Prostate gland (tissue), 2 donors: Measurements from ENCODE around the gene NR2C1. TPM values are rescaled to one million over a fixed set of nuclear protein-coding genes. Genes with fewer than 3 reads are reported as not detected.
"Not testable (repeated sequence)": the region's sequence is repeated elsewhere in the genome, so short reads cannot be mapped to it uniquely, and the experiment has no call there.

Source experiments
- DNase-seq: peaks from one replicate; pipeline ENCODE4 v3.0.0-alpha.2; 2019; ENCODE audit warnings: low spot score
- H3K27ac ChIP-seq, 2 donors: fragments of 200-600 bp; sonication (generic); 2 replicates each; pipeline ENCODE4 v1.5.1; 2017 to 2019
- H3K27me3 ChIP-seq: fragments of 200-600 bp; sonication (generic); replicated peaks from 2 replicates; pipeline ENCODE4 v1.5.1; 2019; ENCODE audit not compliant: insufficient read depth
- H3K36me3 ChIP-seq, 2 donors: fragments of 200-600 bp; sonication (generic); 1 replicate in 1 of 2; 2 replicates in 1 of 2; pipeline versions ENCODE4 v1.5.1 to v1.8.1; 2017 to 2019
- H3K4me1 ChIP-seq: fragments of 200-600 bp; sonication (generic); replicated peaks from 2 replicates; pipeline ENCODE4 v1.5.1; 2019
- H3K4me3 ChIP-seq, 2 donors: fragments of 200-600 bp; sonication (generic); 2 replicates each; pipeline ENCODE4 v1.5.1; 2017 to 2019
- H3K9me3 ChIP-seq: fragments of 200-600 bp; sonication (generic); 2 replicates; pipeline ENCODE4 v1.5.1; 2017
- POLR2A ChIP-seq: fragments of 450-650 bp; IDR thresholded peaks from one replicate; pipeline ENCODE4 v1.6.1; 2016; ENCODE audit warnings: antibody characterized with exemption, mild to moderate bottlenecking
- POLR2AphosphoS5 ChIP-seq: sonication (generic); formaldehyde crosslinking; IDR thresholded peaks from one replicate; pipeline ENCODE4 v1.6.1; 2017; ENCODE audit warnings: antibody characterized with exemption
- WGBS: methylation state at CpG from one replicate; pipeline ENCODE4 v1.1.5; 2018; 5-methylcytosine and 5-hydroxymethylcytosine counted together
- intact Hi-C: fragments of 100-400 bp; cut with DNase I; formaldehyde crosslinking; loops from one replicate; pipeline ENCODE4 v1.14.2; 2022
- total RNA-seq, 2 donors: library from RNA; depleted of rRNA; stranded (reverse); fragments of >200 nt; gene quantifications; one replicate each; pipeline ENCODE4 v1.1.0, GENCODE V29; 2016
- TF ChIP-seq, protein P1 (sequence below), 4 experiments: fragments of 200-600 bp in 2 of 4; fragments of 450-650 bp in 2 of 4; sonication (generic) in 2 of 4; IDR thresholded peaks; 1 replicate in 3 of 4; 2 replicates in 1 of 4; pipeline ENCODE4 v1.5.1; 2016 to 2019; ENCODE audit warnings: antibody characterized with exemption in 4 of 4, mild to moderate bottlenecking in 2 of 4, moderate library complexity in 2 of 4

NR2C1 gene
- total RNA-seq, 2 donors from 2014 or later = 18.7 to 54.0 TPM

DNA sequence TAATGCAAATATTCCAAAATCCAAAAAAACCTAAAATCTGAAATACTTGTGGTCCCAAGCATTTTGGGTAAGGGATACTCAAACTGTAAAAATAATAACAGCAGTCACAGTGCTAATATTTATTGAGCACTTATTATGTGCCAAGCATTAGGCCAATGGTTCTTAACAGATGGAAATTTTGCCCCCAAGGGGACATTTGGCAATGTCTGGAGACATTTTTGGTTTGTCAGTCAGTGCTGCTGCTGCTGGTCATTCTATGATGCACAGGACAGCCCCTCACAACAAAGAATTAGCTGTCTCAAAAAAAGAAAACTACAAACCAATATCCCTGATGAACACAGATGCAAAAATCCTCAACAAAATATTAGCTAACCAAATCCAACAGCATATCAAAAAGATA is 75.7 kb downstream of the NR2C1 start:
- H3K36me3 ChIP-seq = no peaks in the 10 kb centered on the region
- H3K9me3 ChIP-seq = no peaks in the 10 kb centered on the region
- DNase-seq = no peak
- H3K4me1 ChIP-seq = no peaks in the 10 kb centered on the region
- H3K4me3 ChIP-seq = no peak overlapping the region
- TF ChIP-seq POLR2AphosphoS5 (no peak), POLR2A (no peak)
- TF ChIP-seq, protein P1, sequence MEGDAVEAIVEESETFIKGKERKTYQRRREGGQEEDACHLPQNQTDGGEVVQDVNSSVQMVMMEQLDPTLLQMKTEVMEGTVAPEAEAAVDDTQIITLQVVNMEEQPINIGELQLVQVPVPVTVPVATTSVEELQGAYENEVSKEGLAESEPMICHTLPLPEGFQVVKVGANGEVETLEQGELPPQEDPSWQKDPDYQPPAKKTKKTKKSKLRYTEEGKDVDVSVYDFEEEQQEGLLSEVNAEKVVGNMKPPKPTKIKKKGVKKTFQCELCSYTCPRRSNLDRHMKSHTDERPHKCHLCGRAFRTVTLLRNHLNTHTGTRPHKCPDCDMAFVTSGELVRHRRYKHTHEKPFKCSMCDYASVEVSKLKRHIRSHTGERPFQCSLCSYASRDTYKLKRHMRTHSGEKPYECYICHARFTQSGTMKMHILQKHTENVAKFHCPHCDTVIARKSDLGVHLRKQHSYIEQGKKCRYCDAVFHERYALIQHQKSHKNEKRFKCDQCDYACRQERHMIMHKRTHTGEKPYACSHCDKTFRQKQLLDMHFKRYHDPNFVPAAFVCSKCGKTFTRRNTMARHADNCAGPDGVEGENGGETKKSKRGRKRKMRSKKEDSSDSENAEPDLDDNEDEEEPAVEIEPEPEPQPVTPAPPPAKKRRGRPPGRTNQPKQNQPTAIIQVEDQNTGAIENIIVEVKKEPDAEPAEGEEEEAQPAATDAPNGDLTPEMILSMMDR (IDR thresholded peaks at IDR 0.05) = no peak
- no peak overlapping the region for H3K27ac ChIP-seq
- intact Hi-C loops = no loop called here
- no peaks in the 10 kb centered on the region for H3K27me3 ChIP-seq

- H3K27ac ChIP-seq = no peak overlapping the region
- intact Hi-C loops = no loop called here
- WGBS = 92% methylated on average over 6 of the region's 6 CpGs
- H3K4me1 ChIP-seq = no peaks in the 10 kb centered on the region
- no peak for TF ChIP-seq POLR2A
- TF ChIP-seq, protein P1 (IDR thresholded peaks at IDR 0.05) = no peak
- H3K9me3 ChIP-seq = no peaks in the 10 kb centered on the region
- H3K27me3 ChIP-seq = no peaks in the 10 kb centered on the region
- H3K4me3 ChIP-seq = no peak overlapping the region
- DNase-seq = no peak
- no peaks in the 10 kb centered on the region for H3K36me3 ChIP-seq
These were observed 76.4 kb downstream of the NR2C1 start for GRCh38 chr12:94997061-94997460.

DNA sequence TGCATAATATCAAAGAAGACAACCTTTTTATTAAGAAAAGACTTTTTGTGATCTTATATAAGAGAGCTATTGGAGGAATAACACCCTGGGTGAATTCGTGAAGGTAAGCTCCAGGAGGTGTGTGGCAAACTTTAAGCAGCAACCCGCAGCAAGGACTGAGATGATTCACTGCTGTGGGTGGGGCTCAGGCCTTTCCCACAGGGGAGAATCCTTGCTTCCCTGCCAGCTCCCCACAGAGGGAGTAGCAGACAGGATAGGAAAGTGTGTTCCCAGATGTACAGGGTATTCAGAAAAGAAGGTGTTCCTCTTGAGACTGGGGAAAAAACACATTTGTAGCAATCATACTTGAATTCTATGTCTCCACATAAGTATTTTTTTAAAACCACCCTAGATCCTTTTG is 79.1 kb downstream of the NR2C1 start:
- Histone ChIP-seq H3K27me3 (no peaks in the 10 kb centered on the region), H3K4me3 (no peak overlapping the region), H3K36me3 (no peaks in the 10 kb centered on the region), H3K4me1 (no peaks in the 10 kb centered on the region), H3K27ac (no peak overlapping the region), H3K9me3 (no peaks in the 10 kb centered on the region)
- intact Hi-C loops = no loop called here
- TF ChIP-seq POLR2AphosphoS5 = no peak
- TF ChIP-seq POLR2A = no peak
- TF ChIP-seq, protein P1 (IDR thresholded peaks at IDR 0.05) = no peak
- WGBS = 90% methylated on average over 2 of the region's 2 CpGs
- no peak for DNase-seq

DNA sequence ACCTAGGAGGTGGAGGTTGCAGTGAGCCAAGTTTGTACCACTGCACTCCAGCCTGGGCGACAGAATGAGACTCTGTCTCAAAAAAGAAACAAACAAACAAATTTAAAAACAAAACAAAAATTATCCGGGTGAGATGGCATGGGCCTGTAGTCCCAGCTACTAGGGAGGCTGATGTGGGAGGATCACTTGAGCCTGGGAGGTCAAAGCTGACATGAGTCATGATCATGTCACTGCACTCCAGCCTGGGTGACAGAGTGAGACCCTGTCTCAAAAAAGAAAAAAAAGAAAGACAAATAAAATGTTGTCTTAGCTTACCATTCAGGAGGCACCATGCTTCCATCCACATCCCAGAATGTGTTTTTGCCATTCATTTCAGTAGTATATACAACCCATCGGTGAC is 79.6 kb downstream of the NR2C1 start:
- DNase-seq, H3K36me3 ChIP-seq, H3K27ac ChIP-seq, H3K4me3 ChIP-seq, intact Hi-C loops, H3K4me1 ChIP-seq, H3K27me3 ChIP-seq, H3K9me3 ChIP-seq: not testable (repeated sequence)
- 70% methylated on average over 3 of the region's 3 CpGs for WGBS

- Histone ChIP-seq H3K4me3 (no peak overlapping the region), H3K27ac (no peak overlapping the region), H3K27me3 (no peaks in the 10 kb centered on the region), H3K36me3 (no peaks in the 10 kb centered on the region), H3K4me1 (no peaks in the 10 kb centered on the region), H3K9me3 (no peaks in the 10 kb centered on the region)
- DNase-seq = no peak
- intact Hi-C loops = no loop called here
- 88% methylated on average over 3 of the region's 3 CpGs for WGBS
- TF ChIP-seq POLR2A (no peak), POLR2AphosphoS5 (no peak)
- TF ChIP-seq, protein P1 (IDR thresholded peaks at IDR 0.05) = no peak
These were observed 83.2 kb downstream of the NR2C1 start for GRCh38 chr12:94990222-94990621.

GRCh38 chr12:94988471-94988870 is 84.9 kb downstream of the NR2C1 start:
- Histone ChIP-seq H3K4me3 (no peak overlapping the region), H3K36me3 (no peaks in the 10 kb centered on the region), H3K9me3 (no peaks in the 10 kb centered on the region), H3K27me3 (no peaks in the 10 kb centered on the region), H3K4me1 (no peaks in the 10 kb centered on the region), H3K27ac (no peak overlapping the region)
- no peak for DNase-seq
- intact Hi-C loops = no loop called here
- TF ChIP-seq, protein P1 (IDR thresholded peaks at IDR 0.05) = no peak
- TF ChIP-seq POLR2AphosphoS5 = no peak
- TF ChIP-seq POLR2A = no peak
- WGBS = 73% methylated on average over 6 of the region's 6 CpGs
